Measurements from ENCODE around the gene SSB.
A peak's percentile ranks its signal among the peaks of the same experiment; 100 is the strongest.
"Not testable (repeated sequence)": the region's sequence is repeated elsewhere in the genome, so short reads cannot be mapped to it uniquely, and the experiment has no call there.

Gene SSB

DNA sequence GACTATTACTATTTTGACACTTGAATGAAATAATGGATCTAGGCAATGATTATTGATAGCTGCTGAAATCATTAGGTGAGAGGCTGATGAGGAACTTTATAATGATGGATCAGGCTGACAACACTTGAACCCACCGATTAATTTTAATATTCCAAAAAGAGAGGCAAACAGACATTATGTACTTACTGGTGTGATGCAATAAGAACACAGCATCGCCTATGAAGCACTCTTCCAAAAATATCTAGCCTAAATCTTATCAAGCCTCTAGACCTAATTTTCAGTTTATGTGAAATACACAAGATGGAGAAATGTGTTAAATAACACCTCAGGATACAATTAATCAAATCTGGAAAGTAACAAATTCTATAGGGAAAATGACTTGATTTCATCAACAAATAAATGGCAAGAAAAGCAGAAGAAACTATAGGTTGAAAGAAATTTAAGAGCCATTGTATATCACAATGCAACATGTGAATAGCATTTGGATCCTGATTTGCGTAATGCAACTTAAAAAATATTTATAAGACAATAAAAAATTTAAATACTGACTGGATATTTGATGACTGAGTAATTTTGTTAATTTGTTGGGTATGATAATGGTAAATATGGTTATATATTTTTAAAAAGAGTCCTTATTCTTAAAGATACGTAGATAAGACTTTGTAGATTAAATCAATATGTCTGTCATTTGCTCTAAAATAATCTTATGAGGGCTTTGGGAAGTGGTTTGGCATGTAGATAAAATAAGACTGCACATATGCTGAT lies 17.2 kb upstream of the SSB start:
- DNase-seq (ENCODE audit: low read depth in 2 of 2): no peak

GRCh38 chr2:169782513-169782912 lies 16.2 kb upstream of the SSB start:
- DNase-seq (ENCODE audit: low read depth in 2 of 2): no peak

GRCh38 chr2:169790581-169790980 lies 8.1 kb upstream of the SSB start:
- no peak for DNase-seq (ENCODE audit: low read depth in 2 of 2)

GRCh38 chr2:169795181-169795580 lies 3.5 kb upstream of the SSB start:
- no peak for DNase-seq (ENCODE audit: low read depth in 2 of 2)

GRCh38 chr2:169796441-169796840 lies 2.2 kb upstream of the SSB start:
- DNase-seq (ENCODE audit: low read depth in 2 of 2): no peak

DNA sequence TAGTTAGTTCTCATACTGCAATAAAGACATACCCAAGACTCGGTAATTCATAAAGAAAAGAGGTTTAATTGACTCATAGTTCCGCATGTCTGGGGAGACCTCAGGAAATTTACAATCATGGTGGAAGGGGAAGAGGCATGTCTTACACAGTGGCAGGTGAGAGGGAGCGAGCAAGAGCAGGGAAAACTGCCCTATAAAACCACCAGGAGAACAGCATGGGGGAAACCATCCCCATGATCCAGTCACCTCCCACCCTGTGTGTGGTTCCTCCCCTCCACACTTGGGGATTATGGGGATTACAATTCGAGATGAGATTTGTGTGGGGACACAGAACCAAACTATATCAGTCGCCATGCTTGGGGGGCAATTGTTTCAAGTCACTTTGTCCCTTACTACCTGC lies 1.1 kb upstream of the SSB start:
- DNase-seq (ENCODE audit: low read depth in 2 of 2): no peak

- no peak for DNase-seq (ENCODE audit: low read depth in 2 of 2)
Observed at GRCh38 chr2:169798397-169798717, 314 bp upstream of the SSB start.

DNA sequence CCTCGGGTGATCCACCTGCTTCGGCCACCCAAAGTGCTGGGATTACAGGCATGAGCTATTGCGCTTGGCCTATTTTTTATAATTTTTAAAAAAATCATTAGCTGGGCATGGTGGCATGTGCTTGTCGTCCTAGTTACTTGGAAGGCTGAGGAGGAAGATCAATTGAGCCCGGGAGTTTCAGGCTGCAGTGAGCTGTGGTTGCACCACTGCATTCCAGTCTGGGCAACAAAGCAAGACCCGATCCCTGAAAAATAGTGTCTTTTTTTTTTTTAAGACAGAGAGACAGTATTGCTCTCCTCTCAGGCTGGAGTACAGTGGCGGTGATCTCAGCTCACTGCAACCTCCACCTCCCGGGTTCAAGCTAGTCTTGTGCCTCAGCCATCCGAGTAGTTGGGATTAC lies 4.8 kb downstream of the SSB start:
- DNase-seq (ENCODE audit: low read depth in 2 of 2): no peak

DNA sequence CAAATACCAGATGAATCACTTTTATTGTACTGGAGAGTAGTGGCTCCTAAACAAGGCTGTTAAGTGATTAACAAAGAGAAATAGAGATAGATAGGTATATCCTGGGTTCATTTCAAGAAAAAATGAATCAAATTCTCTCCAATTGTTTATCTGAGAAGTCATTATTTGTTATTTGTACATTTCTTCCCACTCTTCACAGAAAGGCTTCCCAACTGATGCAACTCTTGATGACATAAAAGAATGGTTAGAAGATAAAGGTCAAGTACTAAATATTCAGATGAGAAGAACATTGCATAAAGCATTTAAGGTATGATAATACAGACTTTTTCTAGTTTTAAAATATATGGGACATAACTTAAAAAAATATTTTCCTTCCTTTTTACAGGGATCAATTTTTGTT lies 7.9 kb downstream of the SSB start:
- no peak for DNase-seq (ENCODE audit: low read depth in 2 of 2)

DNA sequence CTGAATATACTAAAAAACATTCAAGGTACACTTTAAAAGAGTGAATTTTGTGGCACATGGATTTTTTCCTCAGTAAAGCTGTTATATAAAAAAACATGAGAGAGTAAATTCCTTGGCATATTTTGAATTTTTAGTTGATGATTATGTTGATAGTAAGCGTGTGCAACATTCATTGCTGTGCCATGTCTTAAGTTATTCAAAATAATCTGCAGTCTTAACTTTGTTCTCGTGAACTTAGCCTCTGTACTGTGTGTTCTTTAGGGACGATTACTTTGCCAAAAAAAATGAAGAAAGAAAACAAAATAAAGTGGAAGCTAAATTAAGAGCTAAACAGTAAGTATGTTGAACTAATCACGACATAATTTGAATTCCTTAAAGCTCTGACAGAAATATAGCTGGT lies 9.6 kb downstream of the SSB start:
- DNase-seq (ENCODE audit: low read depth in 2 of 2): no peak

- peak; percentile 62 to 68 for DNase-seq (ENCODE audit: low read depth in 2 of 2)
Observed at GRCh38 chr2:169815849-169816248, 17.2 kb downstream of the SSB start.

DNA sequence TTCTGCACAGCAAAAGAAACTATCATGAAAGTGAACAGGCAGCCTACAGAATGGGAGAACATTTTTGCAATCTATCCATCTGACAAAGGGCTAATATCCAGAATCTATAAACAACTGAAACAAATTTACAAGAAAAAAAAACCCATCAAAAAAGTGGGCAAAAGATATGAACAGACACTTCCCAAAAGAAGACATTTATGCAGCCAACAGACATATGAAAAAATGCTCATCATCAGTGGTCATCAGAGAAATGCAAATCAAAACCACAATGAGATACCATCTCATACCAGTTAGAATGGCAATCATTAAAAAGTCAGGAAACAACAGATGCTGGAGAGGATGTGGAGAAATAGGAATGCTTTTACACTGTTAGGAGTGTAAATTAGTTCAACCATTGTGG lies 18.3 kb downstream of the SSB start:
- DNase-seq (ENCODE audit: low read depth in 2 of 2): not testable (repeated sequence)

DNA sequence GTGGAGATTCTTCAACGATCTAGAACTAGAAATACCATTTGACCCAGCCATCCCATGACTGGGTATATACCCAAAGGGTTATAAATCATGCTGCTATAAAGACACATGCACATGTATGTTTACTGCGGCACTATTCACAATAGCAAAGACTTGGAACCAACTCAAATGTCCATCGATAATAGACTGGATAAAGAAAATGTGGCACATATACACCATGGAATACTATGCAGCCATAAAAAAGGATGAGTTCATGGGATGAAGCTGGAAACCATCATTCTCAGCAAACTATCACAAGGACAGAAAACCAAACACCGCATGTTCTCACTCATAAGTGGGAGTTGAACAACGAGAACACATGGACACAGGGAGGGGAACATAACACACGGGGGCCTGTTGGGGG lies 18.7 kb downstream of the SSB start:
- not testable (repeated sequence) for DNase-seq (ENCODE audit: low read depth in 2 of 2)

- no peak for DNase-seq (ENCODE audit: low read depth in 2 of 2)
Observed at GRCh38 chr2:169818241-169818640, 19.6 kb downstream of the SSB start.

DNA sequence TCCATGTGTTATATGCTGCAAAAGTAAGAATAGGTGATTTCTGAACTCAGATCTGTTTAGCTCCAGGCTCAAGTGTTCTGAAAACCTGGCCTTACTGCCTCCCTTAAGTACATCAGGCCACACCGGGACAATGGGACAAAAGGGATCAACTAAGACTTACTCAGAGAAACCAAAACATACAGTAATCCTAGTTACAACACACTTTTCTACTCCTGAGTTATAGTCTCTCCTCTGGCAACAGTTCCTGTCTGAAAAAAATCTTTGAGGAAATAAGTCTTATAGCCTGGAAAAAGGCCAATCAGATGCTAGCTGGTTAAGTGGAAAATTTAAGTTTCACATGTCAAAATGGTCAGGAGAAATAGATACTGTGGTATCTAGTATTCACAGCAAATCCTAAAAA lies 20.4 kb downstream of the SSB start:
- DNase-seq (ENCODE audit: low read depth in 2 of 2): no peak

- not testable (repeated sequence) for DNase-seq (ENCODE audit: low read depth in 2 of 2)
Observed at GRCh38 chr2:169820101-169820500, 21.4 kb downstream of the SSB start.

GRCh38 chr2:169822036-169822435 lies 23.4 kb downstream of the SSB start:
- DNase-seq (ENCODE audit: low read depth in 2 of 2): no peak

- no peak for DNase-seq (ENCODE audit: low read depth in 2 of 2)
Observed at GRCh38 chr2:169822785-169823392, 24.2 kb downstream of the SSB start.

GRCh38 chr2:169823996-169824372 lies 25.3 kb downstream of the SSB start:
- no peak for DNase-seq (ENCODE audit: low read depth in 2 of 2)

GRCh38 chr2:169824373-169825333 lies 26.0 kb downstream of the SSB start, which contains the start of gene METTL5:
TSS of gene METTL5 (minus strand) at chr2:169824905. CDS start at chr2:169824597, 308 bp downstream.
- DNase-seq (ENCODE audit: low read depth in 2 of 2): peak; percentile 32 to 41

- peak; percentile 81 to 83 for DNase-seq (ENCODE audit: low read depth in 2 of 2)
Observed at GRCh38 chr2:169827272-169828140, 28.8 kb downstream of the SSB start, which contains the start of gene UBR3. TSS of gene UBR3 (plus strand) at chr2:169827454. CDS start at chr2:169827508, 54 bp downstream.
